IMR-90 (cell line): Measurements from ENCODE around the gene CSNK2A3.

Experiments
- CTCF ChIP-seq: conservative IDR thresholded peaks from 2 replicates; pipeline ENCODE4 v1.5.1; 2012; ENCODE audit warnings: mild to moderate bottlenecking, low read depth, low read length, improper control_type of control experiment
- MAFK ChIP-seq: IDR thresholded peaks from 2 replicates; pipeline ENCODE4 v1.6.1; 2012; ENCODE audit warnings: low read depth, low read length, improper control_type of control experiment
- MAZ ChIP-seq: IDR thresholded peaks from 2 replicates; pipeline ENCODE4 v1.6.1; 2012; ENCODE audit warnings: low read depth, mild to moderate bottlenecking, low read length, improper control_type of control experiment, moderate library complexity, borderline replicate concordance
- MXI1 ChIP-seq: IDR thresholded peaks from 2 replicates; pipeline ENCODE4 v1.6.1; 2012; ENCODE audit warnings: low read depth, mild to moderate bottlenecking, low read length, moderate library complexity, borderline replicate concordance
- POLR2A ChIP-seq: IDR thresholded peaks from 2 replicates; pipeline ENCODE4 v1.6.1; 2012; ENCODE audit warnings: mild to moderate bottlenecking, low read depth, low read length

DNA sequence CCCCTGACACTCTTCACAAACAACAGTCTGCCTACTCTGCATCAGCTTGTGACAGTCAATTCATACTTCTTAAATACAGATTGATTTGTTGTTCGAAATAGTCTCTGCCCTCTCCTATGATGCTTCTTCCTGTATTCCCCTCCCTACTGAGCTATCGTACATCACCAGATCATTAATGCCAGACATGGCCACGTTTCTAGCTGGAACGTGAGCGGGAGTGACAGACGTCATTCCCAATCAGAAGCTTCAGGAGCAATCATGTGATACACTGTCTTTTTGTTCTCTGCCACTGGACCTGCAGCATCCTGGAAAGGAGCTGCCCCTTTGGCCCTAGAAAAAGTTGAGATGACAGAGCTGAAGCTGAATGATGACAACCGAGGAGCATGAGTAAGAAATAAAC lies 48.5 kb downstream of the CSNK2A3 start:
- no peak for TF ChIP-seq MAFK
- no peak for TF ChIP-seq MXI1
- TF ChIP-seq POLR2A, result no peak
- TF ChIP-seq CTCF, result no peak
- no peak for TF ChIP-seq MAZ
